HG02981 (cell line): ENCODE measurements around the gene BNIPL.

Source experiments
- ATAC-seq: cut with Tn5 transposase; IDR thresholded peaks from one replicate; pipeline ENCODE4 v1.9.1; 2021; ENCODE audit warnings: mild to moderate bottlenecking, moderate library complexity; ENCODE audit not compliant: unreplicated experiment

Gene BNIPL

GRCh38 chr1:151009674-151010345 lies 26.6 kb upstream of the BNIPL start:
- ATAC-seq = no peak

GRCh38 chr1:151010346-151010726 lies 26.1 kb upstream of the BNIPL start:
- ATAC-seq = no peak

- ATAC-seq = no peak
Measured at GRCh38 chr1:151011154-151011850, 25.1 kb upstream of the BNIPL start.

GRCh38 chr1:151012684-151013471 lies 23.5 kb upstream of the BNIPL start:
- no peak for ATAC-seq

- no peak for ATAC-seq
Measured at GRCh38 chr1:151013518-151013917, 22.9 kb upstream of the BNIPL start.

- ATAC-seq = no peak
Measured at GRCh38 chr1:151024540-151025146, 11.7 kb upstream of the BNIPL start.

GRCh38 chr1:151026460-151026859 lies 9.9 kb upstream of the BNIPL start:
- no peak for ATAC-seq

GRCh38 chr1:151032164-151032563 lies 4.2 kb upstream of the BNIPL start:
- ATAC-seq = no peak

- no peak for ATAC-seq
Measured at GRCh38 chr1:151035167-151035566, 1.2 kb upstream of the BNIPL start.

GRCh38 chr1:151037032-151037431 lies 646 bp downstream of the BNIPL start:
- ATAC-seq = no peak

- no peak for ATAC-seq
Measured at GRCh38 chr1:151039521-151039920, 3.1 kb downstream of the BNIPL start.

GRCh38 chr1:151043163-151043562 lies 6.8 kb downstream of the BNIPL start:
- ATAC-seq = no peak

- ATAC-seq = peak; percentile 47
Measured at GRCh38 chr1:151047591-151047924, 11.2 kb downstream of the BNIPL start, which contains the start of gene C1orf56. TSS of gene C1orf56 (plus strand) at chr1:151047751. CDS start at chr1:151047848, 97 bp downstream.

- peak; percentile 57 for ATAC-seq
Measured at GRCh38 chr1:151047925-151048644, 11.7 kb downstream of the BNIPL start.

GRCh38 chr1:151048645-151049032 lies 12.3 kb downstream of the BNIPL start:
- no peak for ATAC-seq

GRCh38 chr1:151049458-151049857 lies 13.1 kb downstream of the BNIPL start:
- no peak for ATAC-seq

- no peak for ATAC-seq
Measured at GRCh38 chr1:151050051-151050688, 13.8 kb downstream of the BNIPL start.

GRCh38 chr1:151051356-151052009 lies 15.1 kb downstream of the BNIPL start:
- ATAC-seq = no peak

GRCh38 chr1:151054971-151055547 lies 18.7 kb downstream of the BNIPL start:
- ATAC-seq = no peak
